ENCODE results near the gene NT5DC1.

Gene NT5DC1

GRCh38 chr6:116144605-116145004 lies 44.0 kb downstream of the NT5DC1 start:
- DNase-seq, result no peak

DNA sequence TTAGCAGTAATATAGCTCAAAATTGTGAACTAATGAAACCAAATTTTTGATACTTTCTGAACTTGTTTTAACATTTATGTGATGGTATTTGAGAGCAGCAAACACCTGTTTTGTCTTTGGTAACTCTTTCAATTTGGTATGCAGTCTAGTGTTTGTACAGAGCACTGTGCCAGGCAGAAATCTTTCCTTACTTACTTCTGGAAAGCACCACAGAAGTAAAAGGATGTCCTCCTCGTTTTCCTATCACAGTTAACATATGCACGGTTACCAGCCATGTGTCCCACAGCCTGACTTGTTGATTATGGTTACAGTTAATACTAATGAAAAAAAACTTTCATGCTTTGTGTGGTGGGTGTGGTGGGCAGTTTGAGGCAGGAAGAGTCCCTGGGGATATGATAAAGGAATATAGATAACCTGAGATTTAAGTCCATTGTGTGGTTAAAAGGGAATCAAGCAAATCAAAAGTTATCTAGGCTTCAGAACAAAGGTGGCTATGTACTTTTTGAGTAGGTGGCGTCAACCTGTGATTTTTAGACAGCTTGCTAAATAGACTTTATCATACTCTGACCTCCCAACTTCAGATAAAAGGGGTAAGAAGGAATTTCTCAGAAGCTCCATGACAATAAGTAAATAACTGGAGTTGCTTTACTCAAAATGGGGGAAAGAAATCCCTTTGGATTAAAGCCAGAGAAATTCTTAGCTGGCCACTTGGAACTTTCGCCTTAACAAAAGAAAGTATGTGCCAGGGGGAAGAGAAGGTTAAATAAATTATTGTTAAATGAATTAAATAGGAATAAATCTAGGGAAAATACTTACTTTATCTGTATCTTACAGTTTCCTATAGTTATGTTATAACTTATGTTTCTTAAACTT lies 45.4 kb downstream of the NT5DC1 start:
- no peak for DNase-seq

- DNase-seq, result no peak
These were observed 52.0 kb downstream of the NT5DC1 start for GRCh38 chr6:116152620-116153019.

- no peak for DNase-seq
These were observed 54.2 kb downstream of the NT5DC1 start for GRCh38 chr6:116154887-116155286.

DNA sequence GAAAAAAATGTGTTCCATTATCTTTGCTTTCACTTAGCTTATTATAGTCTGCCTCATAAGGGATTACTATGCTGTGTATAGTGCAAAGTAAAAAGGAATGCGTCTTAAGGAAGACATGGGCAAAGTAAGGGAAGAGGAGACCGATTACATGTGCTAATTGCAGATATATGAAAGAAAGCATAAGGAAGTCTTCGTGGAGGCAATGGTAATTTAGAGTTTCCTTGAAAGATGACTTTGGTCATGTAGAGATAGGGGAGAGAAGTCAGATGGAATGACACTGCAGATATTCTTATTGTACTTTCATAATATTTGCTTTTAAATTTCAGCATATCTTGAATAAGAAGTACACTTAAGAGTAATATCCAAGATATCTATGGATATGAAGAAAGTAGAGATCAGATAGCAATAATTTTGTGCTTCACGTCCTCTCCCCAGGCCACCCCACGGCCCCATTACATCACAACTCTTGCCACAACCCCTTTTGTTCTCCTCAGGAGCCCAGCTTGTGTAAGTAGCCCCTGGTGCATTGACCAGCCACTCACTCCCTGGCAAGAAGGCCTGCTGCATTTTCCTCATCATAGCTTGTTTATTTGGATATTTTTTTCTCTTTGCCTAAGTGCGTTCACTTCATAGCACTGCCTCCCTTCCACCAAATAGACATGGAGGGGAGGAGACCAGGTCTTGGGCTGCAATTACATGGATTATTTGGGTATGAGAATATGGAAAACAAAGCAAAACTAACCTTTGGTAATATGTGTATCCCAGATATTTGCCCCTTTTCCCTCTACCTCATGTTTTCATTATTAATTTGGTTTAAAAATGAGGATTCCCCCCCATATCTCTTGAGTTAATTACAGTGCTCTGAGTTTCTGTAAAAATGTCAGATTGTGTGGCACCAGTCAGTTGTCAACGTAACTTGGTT lies 56.0 kb downstream of the NT5DC1 start:
- no peak for DNase-seq

DNA sequence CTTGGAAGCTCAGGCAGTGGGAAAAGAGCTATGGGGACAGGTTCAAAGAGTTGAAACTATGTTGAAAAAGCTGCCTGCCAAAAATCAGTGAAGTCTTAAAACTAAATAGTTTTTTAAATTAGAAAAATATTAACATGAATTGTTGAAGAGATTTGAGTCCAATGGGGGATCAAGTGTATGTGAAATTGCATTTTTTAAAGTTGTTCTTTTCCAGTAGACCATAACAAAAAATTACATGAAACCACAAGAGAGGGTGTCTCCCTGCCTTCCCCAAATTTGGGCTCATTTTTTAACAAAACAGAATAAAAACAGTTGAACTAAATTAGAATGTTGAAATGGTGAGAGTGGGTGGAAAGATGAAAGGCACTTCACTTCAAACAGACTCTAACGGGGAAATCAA lies 56.7 kb downstream of the NT5DC1 start:
- no peak for DNase-seq

- no peak for DNase-seq
These were observed 58.0 kb downstream of the NT5DC1 start for GRCh38 chr6:116158641-116159040.

GRCh38 chr6:116159782-116160524 lies 59.3 kb downstream of the NT5DC1 start:
- DNase-seq, result no peak

DNA sequence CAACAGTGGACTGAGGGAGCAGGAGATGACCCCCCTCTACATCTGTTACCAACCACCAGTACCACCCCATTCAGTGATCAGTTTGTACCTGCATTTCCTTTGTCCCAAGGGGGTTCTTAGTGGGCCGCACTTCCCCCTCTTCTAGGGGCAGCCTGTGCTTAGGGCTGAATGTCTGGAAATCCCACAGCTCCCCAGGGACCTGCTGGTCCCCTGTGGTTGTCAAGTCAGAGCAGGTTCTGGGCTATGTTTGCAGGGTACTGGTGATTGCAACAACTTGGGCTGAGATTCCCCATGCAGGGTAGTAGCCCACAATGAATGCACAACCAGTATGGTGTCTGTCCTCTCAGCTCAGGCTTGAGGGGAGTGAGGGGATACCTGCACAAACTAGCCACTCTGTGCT lies 64.9 kb downstream of the NT5DC1 start:
- no peak for DNase-seq

DNA sequence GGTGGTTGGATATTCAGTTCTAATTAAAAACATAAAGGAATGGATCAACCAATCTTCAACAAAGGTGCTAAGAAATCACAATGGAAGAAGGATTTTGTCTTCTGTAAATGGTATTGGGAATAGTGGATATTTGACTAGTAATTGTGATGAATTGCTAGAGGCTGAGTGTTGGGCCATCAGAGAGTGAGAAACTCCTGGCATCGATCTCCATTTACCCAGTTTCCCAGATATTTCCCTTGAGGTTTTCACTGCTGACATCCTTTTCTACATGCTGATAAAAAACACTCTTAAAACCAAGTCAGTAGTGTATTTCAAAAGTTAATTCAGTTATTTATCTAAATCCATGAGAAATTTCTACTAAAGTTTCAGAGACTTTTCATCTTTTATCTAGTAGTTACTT lies 65.7 kb downstream of the NT5DC1 start:
- no peak for DNase-seq

DNA sequence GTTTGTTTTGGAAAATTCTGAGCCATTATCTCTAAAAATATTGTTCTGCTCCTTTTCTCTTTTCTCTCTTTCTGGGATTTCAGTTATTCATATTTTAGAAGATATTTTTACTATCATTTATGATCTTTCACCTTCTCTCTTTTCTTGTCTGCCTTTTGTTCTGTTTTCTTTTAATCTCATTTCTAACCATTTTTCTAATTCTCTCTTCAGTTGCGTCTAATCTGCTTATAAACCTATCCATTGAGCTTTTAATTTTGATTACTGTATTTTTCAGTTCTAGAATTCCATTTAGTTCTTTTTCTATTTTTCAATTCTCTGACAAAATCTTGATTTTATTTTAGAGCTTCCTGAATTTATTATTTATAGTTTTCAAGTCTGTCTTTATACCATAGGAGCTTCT lies 67.5 kb downstream of the NT5DC1 start:
- no peak for DNase-seq

GRCh38 chr6:116169880-116170279 lies 69.2 kb downstream of the NT5DC1 start:
- no peak for DNase-seq

GRCh38 chr6:116170358-116171057 lies 69.9 kb downstream of the NT5DC1 start:
- DNase-seq, result no peak

- DNase-seq, result no peak
These were observed 73.3 kb downstream of the NT5DC1 start for GRCh38 chr6:116173928-116174327.

GRCh38 chr6:116175344-116175743 lies 74.7 kb downstream of the NT5DC1 start:
- DNase-seq, result no peak

DNA sequence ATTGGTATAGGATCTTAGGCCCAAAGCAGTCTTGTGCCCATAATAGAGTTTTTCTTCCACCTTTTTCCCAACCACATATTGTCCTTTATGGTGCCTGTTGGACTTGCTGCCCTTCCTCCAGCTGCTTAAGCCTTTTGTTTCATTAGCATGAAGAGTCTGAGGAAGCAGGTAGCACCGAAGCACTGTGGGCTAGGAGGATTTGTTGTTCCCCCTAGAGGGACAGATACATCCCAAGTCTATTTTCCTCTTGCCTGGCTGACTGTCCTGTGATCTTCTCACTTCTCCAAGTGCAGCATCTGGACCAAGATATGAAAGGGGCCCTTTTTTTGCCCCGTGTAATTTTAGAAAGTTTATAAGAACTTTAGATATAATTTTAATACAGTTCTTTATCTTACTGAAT lies 75.9 kb downstream of the NT5DC1 start:
- DNase-seq, result no peak

DNA sequence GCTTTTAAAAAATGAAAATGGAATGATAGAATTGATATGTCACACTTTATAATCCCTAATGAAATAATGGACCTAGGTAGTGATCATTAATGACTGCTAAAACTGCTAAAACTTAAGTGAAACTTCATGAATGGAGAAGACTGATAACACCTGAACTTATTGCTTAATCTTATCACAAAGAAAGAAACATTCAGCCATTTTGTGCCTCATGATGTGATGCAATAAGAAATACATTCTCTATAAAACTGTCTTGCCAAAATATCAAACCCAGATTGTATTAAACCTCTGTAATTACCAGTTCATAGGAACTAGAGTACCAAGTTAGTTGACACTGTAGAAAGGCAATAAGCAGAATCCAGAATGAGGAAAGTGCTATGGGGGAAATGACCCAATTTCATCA lies 79.7 kb downstream of the NT5DC1 start:
- DNase-seq, result no peak

- DNase-seq, result no peak
These were observed 88.8 kb downstream of the NT5DC1 start for GRCh38 chr6:116189472-116189871.

GRCh38 chr6:116190550-116190949 lies 89.9 kb downstream of the NT5DC1 start:
- DNase-seq, result no peak

DNA sequence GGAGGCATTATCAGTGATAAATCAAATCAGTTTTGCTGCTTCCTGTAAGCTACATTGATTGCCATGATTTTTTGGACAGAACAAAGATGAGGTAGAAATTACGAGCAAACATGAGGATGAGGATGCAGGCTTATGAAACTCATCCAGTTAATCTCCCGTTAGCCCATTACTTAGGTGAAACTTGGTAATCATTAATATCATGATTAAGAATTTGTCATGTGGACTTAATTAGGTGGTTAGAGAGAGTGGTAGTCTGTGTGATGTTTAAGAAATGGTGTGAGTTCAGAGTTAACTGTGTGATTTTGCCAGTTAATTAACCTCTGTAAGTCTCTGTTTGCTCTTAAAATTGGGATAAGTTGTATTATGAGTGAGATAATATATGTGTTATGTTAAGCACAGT lies 91.2 kb downstream of the NT5DC1 start:
- DNase-seq, result no peak

- DNase-seq, result no peak
These were observed 92.1 kb downstream of the NT5DC1 start for GRCh38 chr6:116192786-116193185.

DNA sequence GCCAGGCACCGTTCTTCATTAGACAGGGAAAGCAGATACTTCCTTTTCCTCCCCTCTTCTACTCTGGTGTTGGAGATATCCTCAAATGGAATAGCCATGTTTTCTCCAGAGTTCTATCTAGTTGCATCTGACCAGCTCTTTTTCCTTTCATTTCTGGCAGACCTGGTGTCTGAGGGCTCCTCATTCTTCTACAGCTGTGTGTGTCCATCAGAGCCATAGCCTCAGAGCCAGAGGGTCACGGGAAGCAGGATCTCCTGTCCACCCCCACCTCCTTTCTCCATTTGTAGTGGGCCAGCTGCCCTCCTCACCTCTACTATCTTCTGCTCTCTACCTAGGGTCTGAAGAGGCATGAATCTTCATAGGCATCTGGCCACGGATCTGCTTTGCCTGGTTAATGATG lies 96.2 kb downstream of the NT5DC1 start:
- DNase-seq, result no peak

Measured in activated T-cell treated with anti-CD3 and anti-CD28 coated beads, Interleukin-2, amount 50 U/mL, for 1 hour (primary cell).